HepG2 (cell line): ENCODE results near the gene HSDL2. TPM values are rescaled to one million over a fixed set of nuclear protein-coding genes. Genes with fewer than 3 reads are reported as not detected.

Source experiments
- ATAC-seq: fragments of 200-7000 bp; cut with Tn5 transposase; 3 replicates; pipeline ENCODE4 v1.9.1; 2020; ENCODE audit warnings: mild to moderate bottlenecking, moderate library complexity
- BruUV-seq: library from RNA; stranded (reverse); fragments of 400-500 nt; replicated peaks from 2 replicates; lab custom pipeline; 2021; lab: Mats Ljungman, UMichigan
- CTCF ChIA-PET: fragments of 300-600 bp; formaldehyde crosslinking; extraction: SDS; loops from one replicate; lab custom pipeline; 2021; ENCODE audit warnings: low total read pairs, inconsistent platforms, low intra/inter-chr PET ratio; lab: Yijun Ruan, JAX
- POLR2A ChIA-PET: fragments of 350-600 bp; sonication (Branson Sonifier 250); formaldehyde crosslinking; loops from one replicate; lab custom pipeline; 2020; ENCODE audit warnings: antibody characterized with exemption, inconsistent platforms; lab: Yijun Ruan, JAX
- DNase-seq: peaks from one replicate; pipeline ENCODE4 v3.0.0-alpha.2; 2015; ENCODE audit warnings: low spot score
- FAIRE-seq: peaks from 3 replicates; lab custom pipeline; 2011; peaks lifted over from hg19 to GRCh38; lab: Jason Lieb, UNC
- H2AFZ ChIP-seq: one replicate; pipeline ENCODE4 v1.6.1; 2011; ENCODE audit warnings: low read length, inconsistent platforms
- H3K27ac ChIP-seq: fragments of 300-600 bp; 3 replicates; pipeline ENCODE4 v1.8.0; 2011; ENCODE audit warnings: mixed run types, mild to moderate bottlenecking, mixed read lengths, low read length, inconsistent platforms; ENCODE audit not compliant: insufficient read depth; ENCODE audit errors: extremely low read length
- H3K27me3 ChIP-seq, 2 experiments: fragments of 200-600 bp in 1 of 2; 2 replicates in 1 of 2; 3 replicates in 1 of 2; pipeline versions ENCODE4 v1.6.0 to v1.8.0; 2011; ENCODE audit warnings: low read length in 2 of 2, mild to moderate bottlenecking in 2 of 2, moderate library complexity in 2 of 2, inconsistent platforms in 1 of 2; ENCODE audit not compliant: insufficient read depth in 2 of 2, control insufficient read depth in 1 of 2
- H3K36me3 ChIP-seq, 2 experiments: fragments of 200-600 bp in 1 of 2; replicated peaks in 1 of 2; 2 replicates in 1 of 2; 3 replicates in 1 of 2; pipeline versions ENCODE4 v1.5.1 to v1.8.0; 2011; ENCODE audit warnings: low read length in 2 of 2, inconsistent platforms in 1 of 2; ENCODE audit not compliant: insufficient read depth in 2 of 2, control insufficient read depth in 1 of 2
- H3K4me1 ChIP-seq: 2 replicates; pipeline ENCODE4 v1.5.1; 2012; ENCODE audit warnings: low read length, inconsistent platforms; ENCODE audit not compliant: insufficient read depth
- H3K4me2 ChIP-seq: 2 replicates; pipeline ENCODE4 v1.6.0; 2011; ENCODE audit warnings: low read depth, low read length, inconsistent platforms
- H3K4me3 ChIP-seq, 3 experiments: fragments of 200-600 bp in 1 of 3; sonication (generic), shearing (Covaris generic) in 1 of 3; replicated peaks in 1 of 3; 2 replicates each; pipeline ENCODE4 v1.5.1; 2011 to 2016; ENCODE audit warnings: low read length in 3 of 3, inconsistent platforms in 2 of 3, low read depth in 2 of 3, mild to moderate bottlenecking in 2 of 3, control low read depth in 1 of 3, mixed read lengths in 1 of 3; ENCODE audit not compliant: insufficient read depth in 1 of 3
- H3K79me2 ChIP-seq: one replicate; pipeline ENCODE4 v1.6.1; 2011; ENCODE audit warnings: low read length, inconsistent platforms; ENCODE audit not compliant: insufficient read depth
- H3K9ac ChIP-seq: 2 replicates; pipeline ENCODE4 v1.6.0; 2011; ENCODE audit warnings: mild to moderate bottlenecking, low read depth, low read length, inconsistent platforms; ENCODE audit not compliant: insufficient read depth
- H3K9me3 ChIP-seq: 2 replicates; pipeline ENCODE4 v1.5.1; 2012; ENCODE audit warnings: mild to moderate bottlenecking, low read length
- H4K20me1 ChIP-seq: 2 replicates; pipeline ENCODE4 v1.6.0; 2011; ENCODE audit warnings: inconsistent platforms, mild to moderate bottlenecking, low read length, moderate library complexity; ENCODE audit not compliant: insufficient read depth
- ATF1 ChIP-seq: IDR thresholded peaks from 2 replicates; pipeline ENCODE4 v1.6.1; 2016; ENCODE audit warnings: mild to moderate bottlenecking, control low read depth
- FOXC1 ChIP-seq: sonication (generic); formaldehyde crosslinking; IDR thresholded peaks from 2 replicates; pipeline ENCODE4 v1.8.0; 2022; ENCODE audit warnings: mild to moderate bottlenecking, missing genetic modification reagents, borderline replicate concordance
- HNF1B ChIP-seq: sonication (generic); formaldehyde crosslinking; IDR thresholded peaks from 2 replicates; pipeline ENCODE4 v1.5.1; 2020; ENCODE audit warnings: mild to moderate bottlenecking, moderate library complexity, missing genetic modification reagents
- NFATC3 ChIP-seq: sonication (generic); formaldehyde crosslinking; IDR thresholded peaks from 2 replicates; pipeline ENCODE4 v1.5.1; 2020; ENCODE audit warnings: mild to moderate bottlenecking, missing genetic modification reagents
- RAD51 ChIP-seq: fragments of 450-650 bp; IDR thresholded peaks from 2 replicates; pipeline ENCODE4 v1.6.1; 2016; ENCODE audit warnings: borderline replicate concordance
- RELA ChIP-seq: sonication (generic); formaldehyde crosslinking; IDR thresholded peaks from 2 replicates; pipeline ENCODE4 v1.4.0; 2020; ENCODE audit warnings: missing genetic modification reagents
- TGIF2 ChIP-seq: IDR thresholded peaks from 2 replicates; pipeline ENCODE4 v1.6.1; 2016; ENCODE audit warnings: control low read depth, missing compliant biosample characterization
- ZMYM2 ChIP-seq: sonication (generic); formaldehyde crosslinking; IDR thresholded peaks from 2 replicates; pipeline ENCODE4 v1.8.0; 2022; ENCODE audit warnings: mild to moderate bottlenecking, missing genetic modification reagents
- ZNF3 ChIP-seq: IDR thresholded peaks from 2 replicates; pipeline ENCODE4 v1.7.0; 2017; ENCODE audit warnings: inconsistent platforms
- ZNF720 ChIP-seq: sonication (generic); formaldehyde crosslinking; IDR thresholded peaks from 2 replicates; pipeline ENCODE4 v1.4.0; 2020; ENCODE audit warnings: missing genetic modification reagents
- ZNF773 ChIP-seq: sonication (generic); formaldehyde crosslinking; IDR thresholded peaks from 2 replicates; pipeline ENCODE4 v1.4.0; 2020; ENCODE audit warnings: missing genetic modification reagents, borderline replicate concordance
- WGBS: methylation state at CpG from one replicate; pipeline ENCODE4 v1.1.6; 2017; ENCODE audit warnings: low lambda C conversion rate; 5-methylcytosine and 5-hydroxymethylcytosine counted together
- in situ Hi-C: cut with HindIII; loops from 2 replicates; pipeline ENCODE4 v1.10.0; 2017; ENCODE audit warnings: low pct_unique_long_range_greater_than_20kb; ENCODE audit not compliant: extremely low pct_ligation_motif_present
- intact Hi-C: fragments of 100-400 bp; cut with micrococcal nuclease; formaldehyde crosslinking; loops from one replicate; pipeline ENCODE4 v1.10.0; 2022; ENCODE audit not compliant: unreplicated experiment
- polyA plus RNA-seq, 8 experiments: library from polyadenylated mRNA; depleted of rRNA in 3 of 8; stranded (reverse) in 7 of 8; unstranded in 1 of 8; fragments of >200 nt; fragmentation: Illumina TruSeq in 4 of 8; extraction: Trizol in 4 of 8; gene quantifications; 2 replicates each; pipeline versions ENCODE4 v1.2.1 to v1.2.3, GENCODE V29; 2011 to 2016; ENCODE audit warnings: low read depth in 4 of 8, missing spikeins in 1 of 8, mixed read lengths in 1 of 8; ENCODE audit not compliant: insufficient read depth in 1 of 8
- total RNA-seq, 5 experiments: library from RNA; depleted of rRNA; stranded (reverse); fragments of >200 nt; fragmentation: Illumina TruSeq; extraction: Trizol; gene quantifications; 2 replicates each; pipeline ENCODE4 v1.2.3, GENCODE V29; 2016; ENCODE audit warnings: low read depth in 1 of 5
- TF ChIP-seq, protein P1 (sequence below): sonication (generic); formaldehyde crosslinking; IDR thresholded peaks from 2 replicates; pipeline ENCODE4 v1.8.1; 2023; ENCODE audit warnings: missing genetic modification reagents, inconsistent platforms, borderline replicate concordance

HSDL2 gene
- total and polyA plus RNA-seq, 2 of the 13 experiments (the other 11 are each of a cell fraction or from before 2014, with no cell fraction given), result 55.3 to 80.2 TPM

GRCh38 chr9:112339886-112340285, 40.0 kb upstream of the HSDL2 start:
- BruUV-seq, result no TSS peak
- in situ Hi-C loops, result no loop called here
- intact Hi-C loops, result loop anchor here (10.0 kb wide), 2 partner anchors 65 to 445 kb away; partner anchors contain the start of gene UGCG

More at GRCh38 chr9:112339886-112340285, 40.0 kb upstream of the HSDL2 start:
- Histone ChIP-seq H3K9me3 (no peaks in the 10 kb centered on the region), H3K4me3 (no peak overlapping the region), H4K20me1 (no peaks in the 10 kb centered on the region), H3K79me2 (no peaks in the 10 kb centered on the region)
- DNase-seq, result no peak
- CTCF ChIA-PET, result no interaction called here
- no peak for ATAC-seq
- TF ChIP-seq FOXC1 (CRISPR knock-in tag) (no peak), ZNF773 (CRISPR knock-in tag) (no peak), HNF1B (no peak), TGIF2 (CRISPR knock-in tag) (no peak), ZMYM2 (no peak), ZNF720 (CRISPR knock-in tag) (no peak), RAD51 (no peak), ATF1 (CRISPR knock-in tag) (no peak), NFATC3 (no peak), ZNF3 (CRISPR knock-in tag) (no peak), RELA (CRISPR knock-in tag) (no peak)
- TF ChIP-seq, protein P1, sequence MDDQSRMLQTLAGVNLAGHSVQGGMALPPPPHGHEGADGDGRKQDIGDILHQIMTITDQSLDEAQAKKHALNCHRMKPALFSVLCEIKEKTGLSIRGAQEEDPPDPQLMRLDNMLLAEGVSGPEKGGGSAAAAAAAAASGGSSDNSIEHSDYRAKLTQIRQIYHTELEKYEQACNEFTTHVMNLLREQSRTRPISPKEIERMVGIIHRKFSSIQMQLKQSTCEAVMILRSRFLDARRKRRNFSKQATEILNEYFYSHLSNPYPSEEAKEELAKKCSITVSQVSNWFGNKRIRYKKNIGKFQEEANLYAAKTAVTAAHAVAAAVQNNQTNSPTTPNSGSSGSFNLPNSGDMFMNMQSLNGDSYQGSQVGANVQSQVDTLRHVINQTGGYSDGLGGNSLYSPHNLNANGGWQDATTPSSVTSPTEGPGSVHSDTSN, result no peak
- TF ChIP-seq, all 625 proteins: peak for 0
- no peaks in the 10 kb centered on the region for H3K27me3 ChIP-seq
- H3K4me2 ChIP-seq, result no peak overlapping the region
- no peak overlapping the region for H3K27ac ChIP-seq
- 100% methylated on average over 3 of the region's 3 CpGs for WGBS
- H3K4me1 ChIP-seq, result peaks cover 65% of the 10 kb centered on the region
- H2AFZ ChIP-seq, result no peak overlapping the region
- POLR2A ChIA-PET, result no interaction called here
- H3K36me3 ChIP-seq, result no peaks in the 10 kb centered on the region
- no peak for FAIRE-seq
- H3K9ac ChIP-seq, result no peak overlapping the region
